Ovary (tissue), 9 donors: ENCODE measurements around the gene BDKRB1. TPM values are rescaled to one million over a fixed set of nuclear protein-coding genes. Genes with fewer than 3 reads are reported as not detected.

Source experiments
- DNase-seq, 5 donors: peaks; one replicate each; pipeline ENCODE4 v3.0.0-alpha.2; 2019 to 2020
- H3K27ac ChIP-seq, 2 donors: fragments of 200-600 bp; one replicate each; pipeline versions ENCODE4 v1.5.1 to v1.8.0; 2019 to 2022
- H3K27me3 ChIP-seq: fragments of 200-600 bp; one replicate; pipeline ENCODE4 v1.8.0; 2022
- H3K36me3 ChIP-seq: fragments of 200-600 bp; sonication (generic); one replicate; pipeline ENCODE4 v1.5.1; 2019
- H3K4me1 ChIP-seq: one replicate; pipeline ENCODE4 v1.8.1; 2013; ENCODE audit warnings: mild to moderate bottlenecking, moderate library complexity; ENCODE audit not compliant: insufficient read depth
- H3K4me3 ChIP-seq: fragments of 200-600 bp; sonication (generic); one replicate; pipeline ENCODE4 v1.5.1; 2017
- H3K9me3 ChIP-seq, 2 donors: fragments of 200-600 bp in 1 of 2; sonication (generic) in 1 of 2; one replicate each; pipeline versions ENCODE4 v1.5.1 to v1.8.1; 2013 to 2019; ENCODE audit warnings: mild to moderate bottlenecking in 1 of 2, moderate library complexity in 1 of 2
- EP300 ChIP-seq: sonication (generic); formaldehyde crosslinking; IDR thresholded peaks from one replicate; pipeline ENCODE4 v1.6.1; 2017; ENCODE audit warnings: antibody characterized with exemption
- POLR2A ChIP-seq: fragments of 450-650 bp; IDR thresholded peaks from one replicate; pipeline ENCODE4 v1.6.1; 2017; ENCODE audit warnings: antibody characterized with exemption, mild to moderate bottlenecking, moderate library complexity
- WGBS, 3 donors: extraction: QIAGEN DNeasy Blood & Tissue Kit in 1 of 3; methylation state at CpG; one replicate each; pipeline versions ENCODE4 v1.1.5 to v1.1.7; 2013 to 2017; 5-methylcytosine and 5-hydroxymethylcytosine counted together
- intact Hi-C, 4 donors: fragments of 100-400 bp; cut with DNase I; formaldehyde crosslinking; loops; one replicate each; pipeline versions ENCODE4 v1.11.0 to v1.15.1; 2022 to 2023
- polyA plus RNA-seq, 2 donors: library from polyadenylated mRNA; stranded (reverse); fragments of 200-250 nt in 1 of 2; fragments of 350-450 nt in 1 of 2; fragmentation: Illumina TruSeq in 1 of 2; extraction: RNeasy Lipid Tissue Mini Kit (QIAGEN cat#74804) in 1 of 2; gene quantifications; one replicate each; pipeline ENCODE4 v1.2.3, GENCODE V29; 2013 to 2014
- total RNA-seq, 7 donors: library from RNA; depleted of rRNA in 2 of 7; stranded (reverse); fragments of >200 nt in 2 of 7; fragmentation: NEBNext Ultra II Directional in 3 of 7; extraction: Animal tissue kit (Norgen Biotek cat#: 25700) in 3 of 7; gene quantifications; one replicate each; pipeline versions ENCODE4 v1.1.0 to v1.2.4, GENCODE V29; 2016 to 2023
- TF ChIP-seq, protein P1 (sequence below), 3 donors: fragments of 450-650 bp in 2 of 3; fragments of 200-600 bp in 1 of 3; IDR thresholded peaks; one replicate each; pipeline versions ENCODE4 v1.5.1 to v1.8.0; 2016 to 2022; ENCODE audit warnings: antibody characterized with exemption in 3 of 3, mild to moderate bottlenecking in 1 of 3
- donor health status: DM: no; HTN: no; CAD: no; lungs with moderate emphysema.
- donor health status: DM: no; HTN: no; CAD: no.
- donor health status: Bipolar disorder and iron deficiency.
- donor health status: DM: yes; HTN: yes; CAD: no.
- donor health status: DM: no; HTN: no; CAD: no.
- donor health status: DM: yes; HTN: yes; CAD: no.

The BDKRB1 gene
- total and polyA plus RNA-seq, 9 donors: 0.30 to 5.3 (median 0.75) TPM; not detected in 5

DNA sequence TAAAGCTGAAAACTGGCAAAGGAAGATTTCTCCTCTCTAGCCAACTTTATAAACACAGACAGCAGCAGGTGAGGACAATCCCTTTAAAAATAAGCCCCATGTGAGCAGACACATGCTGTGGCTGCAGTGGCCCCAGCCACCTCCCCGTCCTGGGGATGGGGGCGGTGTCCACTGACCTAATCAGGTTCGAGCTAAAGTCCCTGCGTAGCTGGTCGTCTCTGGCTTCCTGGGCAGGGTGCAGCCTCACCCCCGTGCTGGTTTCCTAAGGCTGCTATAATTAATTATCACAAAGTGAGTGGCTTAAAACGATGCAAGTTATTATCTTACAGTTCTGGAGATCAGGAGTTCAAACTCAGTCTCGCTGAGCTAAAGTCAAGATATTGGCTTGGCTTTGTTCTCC lies 1.0 kb downstream of the BDKRB1 start:
- no peak for TF ChIP-seq EP300
- 46 to 54% (median 51%) methylated on average over 8 of the region's 8 CpGs for WGBS, 3 donors
- Histone ChIP-seq H3K4me1 (no peaks in the 10 kb centered on the region), H3K36me3 (no peaks in the 10 kb centered on the region), H3K9me3 (no peaks in the 10 kb centered on the region), H3K27ac (no peak overlapping the region), H3K4me3 (no peak overlapping the region), H3K27me3 (no peaks in the 10 kb centered on the region)
- intact Hi-C loops: no loop called here
- DNase-seq: no peak

DNA sequence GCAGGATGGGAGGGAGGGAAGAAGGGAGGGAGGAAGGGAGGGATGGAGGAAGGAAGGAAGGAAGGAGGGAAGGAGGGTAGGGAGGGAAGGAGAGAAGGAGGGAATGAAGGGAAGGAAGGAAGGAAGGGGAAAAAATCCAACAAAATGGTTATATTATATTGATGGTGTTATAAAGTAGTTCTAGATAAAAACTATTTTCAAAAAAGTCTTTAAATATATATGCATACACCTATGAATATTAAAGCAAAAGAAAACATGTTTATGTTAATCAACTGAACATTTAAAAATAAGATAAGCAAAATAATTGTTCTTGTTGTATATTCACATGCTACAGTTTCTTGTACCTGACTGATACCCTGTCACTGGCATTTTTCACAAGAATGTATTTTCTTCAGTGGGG lies 1.9 kb downstream of the BDKRB1 start:
- Histone ChIP-seq H3K27me3 (no peaks in the 10 kb centered on the region), H3K9me3 (no peaks in the 10 kb centered on the region), H3K4me1 (no peaks in the 10 kb centered on the region), H3K4me3 (no peak overlapping the region), H3K36me3 (no peaks in the 10 kb centered on the region), H3K27ac (no peak overlapping the region)
- no peak for DNase-seq
- TF ChIP-seq, protein P1, sequence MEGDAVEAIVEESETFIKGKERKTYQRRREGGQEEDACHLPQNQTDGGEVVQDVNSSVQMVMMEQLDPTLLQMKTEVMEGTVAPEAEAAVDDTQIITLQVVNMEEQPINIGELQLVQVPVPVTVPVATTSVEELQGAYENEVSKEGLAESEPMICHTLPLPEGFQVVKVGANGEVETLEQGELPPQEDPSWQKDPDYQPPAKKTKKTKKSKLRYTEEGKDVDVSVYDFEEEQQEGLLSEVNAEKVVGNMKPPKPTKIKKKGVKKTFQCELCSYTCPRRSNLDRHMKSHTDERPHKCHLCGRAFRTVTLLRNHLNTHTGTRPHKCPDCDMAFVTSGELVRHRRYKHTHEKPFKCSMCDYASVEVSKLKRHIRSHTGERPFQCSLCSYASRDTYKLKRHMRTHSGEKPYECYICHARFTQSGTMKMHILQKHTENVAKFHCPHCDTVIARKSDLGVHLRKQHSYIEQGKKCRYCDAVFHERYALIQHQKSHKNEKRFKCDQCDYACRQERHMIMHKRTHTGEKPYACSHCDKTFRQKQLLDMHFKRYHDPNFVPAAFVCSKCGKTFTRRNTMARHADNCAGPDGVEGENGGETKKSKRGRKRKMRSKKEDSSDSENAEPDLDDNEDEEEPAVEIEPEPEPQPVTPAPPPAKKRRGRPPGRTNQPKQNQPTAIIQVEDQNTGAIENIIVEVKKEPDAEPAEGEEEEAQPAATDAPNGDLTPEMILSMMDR (IDR thresholded peaks at IDR 0.05): no peak
- TF ChIP-seq EP300 (no peak), POLR2A (no peak)
- intact Hi-C loops: no loop called here

DNA sequence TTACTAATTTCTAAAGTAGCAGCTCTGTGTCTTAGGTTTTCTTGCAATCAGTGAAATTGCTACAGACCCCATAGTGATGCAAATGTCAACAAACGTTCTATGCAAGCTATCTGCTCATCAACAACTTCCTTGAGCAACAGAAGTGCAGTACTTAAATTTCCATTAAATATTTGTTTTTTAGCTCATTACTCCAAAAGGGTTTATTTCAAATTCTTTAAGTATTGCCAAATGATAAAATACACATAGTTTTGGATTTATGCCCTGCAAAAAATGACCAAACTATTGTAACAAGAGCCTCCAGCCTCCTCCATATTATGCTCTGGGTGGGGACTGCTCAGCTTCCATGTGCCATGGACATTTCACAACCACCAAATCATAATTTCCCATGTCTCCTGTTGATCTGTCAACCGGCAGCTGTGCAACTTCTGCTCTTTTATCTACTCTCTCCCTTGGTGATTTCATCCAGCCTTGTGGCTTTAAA lies 4.4 kb downstream of the BDKRB1 start:
- Histone ChIP-seq H3K4me1 (no peaks in the 10 kb centered on the region), H3K36me3 (no peaks in the 10 kb centered on the region), H3K27me3 (no peaks in the 10 kb centered on the region), H3K27ac (no peak overlapping the region), H3K9me3 (no peaks in the 10 kb centered on the region), H3K4me3 (no peak overlapping the region)
- TF ChIP-seq, protein P1 (IDR thresholded peaks at IDR 0.05): no peak
- TF ChIP-seq POLR2A (no peak), EP300 (no peak)
- intact Hi-C loops: loop anchor here in 1 of 4 donors (10.0 kb wide), 1 partner anchor 156 kb away; no protein-coding TSS in a partner anchor
- 27 to 32% (median 31%) methylated on average over 2 of the region's 2 CpGs for WGBS, 3 donors
- no peak for DNase-seq

DNA sequence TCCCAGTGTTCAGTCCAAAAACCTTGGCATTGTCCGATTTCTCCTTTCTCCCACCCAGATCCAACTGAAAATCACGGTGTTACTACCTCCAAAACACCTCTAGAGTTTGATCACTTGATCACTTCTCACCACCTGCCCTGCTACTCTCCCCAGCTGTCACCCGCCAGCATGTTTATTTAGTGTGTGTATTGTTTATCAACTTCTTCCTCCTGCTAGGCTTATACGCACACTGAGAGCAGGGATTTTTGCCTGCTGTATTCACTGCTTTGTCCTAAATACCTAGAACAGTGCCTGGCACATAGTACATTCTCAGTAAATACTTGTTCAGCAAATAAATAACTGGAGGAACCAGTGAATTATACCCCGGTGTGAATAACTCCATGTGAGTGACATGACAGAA lies 5.0 kb downstream of the BDKRB1 start:
- Histone ChIP-seq H3K36me3 (no peaks in the 10 kb centered on the region), H3K27ac (no peak overlapping the region), H3K9me3 (no peaks in the 10 kb centered on the region), H3K4me1 (no peaks in the 10 kb centered on the region), H3K4me3 (no peak overlapping the region), H3K27me3 (no peaks in the 10 kb centered on the region)
- intact Hi-C loops: loop anchor here in 1 of 4 donors (10.0 kb wide), 1 partner anchor 156 kb away; no protein-coding TSS in a partner anchor
- TF ChIP-seq, protein P1 (IDR thresholded peaks at IDR 0.05): no peak
- TF ChIP-seq EP300 (no peak), POLR2A (no peak)
- DNase-seq: no peak
- WGBS, 3 donors: 69 to 85% (median 75%) methylated on average over 5 of the region's 5 CpGs

DNA sequence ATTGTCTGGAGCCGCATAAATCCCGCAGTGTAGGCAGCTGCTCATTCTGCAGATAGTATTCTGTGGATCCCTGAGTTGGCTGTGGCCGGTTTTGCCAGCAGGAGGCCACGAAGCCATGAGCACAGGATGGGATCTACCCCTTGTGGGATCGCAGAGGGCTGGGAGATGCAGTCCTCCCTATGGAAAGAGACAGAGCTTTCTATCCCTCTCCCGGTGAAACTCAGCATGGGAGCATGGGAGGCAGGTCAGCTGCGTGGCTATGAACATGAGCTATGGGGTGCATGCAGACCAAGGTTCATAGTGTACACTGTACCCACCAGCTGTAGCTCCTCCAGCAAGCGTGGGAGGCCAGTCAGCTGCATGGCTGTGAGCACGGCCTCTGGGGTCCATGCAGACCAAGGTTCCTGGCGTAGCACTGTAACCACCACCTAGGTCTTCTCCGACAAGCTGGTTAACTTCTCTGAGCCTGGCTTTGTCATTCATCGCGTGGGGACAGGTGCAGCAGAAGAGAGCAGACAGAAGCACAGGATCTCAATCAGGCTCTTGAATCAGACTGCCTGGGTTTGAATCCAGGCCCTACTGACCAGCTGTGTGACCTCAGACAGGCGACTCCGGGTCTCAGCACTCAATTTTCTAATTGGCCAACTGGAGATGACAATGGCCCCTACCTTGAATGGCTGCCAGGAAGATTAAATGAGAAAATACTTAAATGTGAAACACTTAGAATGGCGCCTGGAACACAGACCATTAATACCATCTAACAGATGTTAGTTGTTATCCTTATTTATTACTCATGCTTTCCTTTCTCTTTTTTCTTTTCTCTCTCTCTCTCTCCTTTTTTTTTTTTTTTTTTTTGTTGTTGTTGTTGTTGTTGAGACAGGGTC lies 6.0 kb downstream of the BDKRB1 start:
- H3K27ac ChIP-seq: no peak overlapping the region
- H3K36me3 ChIP-seq: no peaks in the 10 kb centered on the region
- DNase-seq: no peak
- H3K4me3 ChIP-seq: no peak overlapping the region
- intact Hi-C loops: loop anchor here in 1 of 4 donors (10.0 kb wide), 1 partner anchor 157 kb away; no protein-coding TSS in a partner anchor
- TF ChIP-seq, protein P1 (IDR thresholded peaks at IDR 0.05): no peak
- TF ChIP-seq EP300 (no peak), POLR2A (no peak)
- no peaks in the 10 kb centered on the region for H3K4me1 ChIP-seq
- WGBS, 3 donors: 58 to 69% (median 66%) methylated on average over 16 of the region's 16 CpGs
- no peaks in the 10 kb centered on the region for H3K9me3 ChIP-seq
- H3K27me3 ChIP-seq: no peaks in the 10 kb centered on the region
